ENCODE results near the gene SETD5. TPM values are rescaled to one million over a fixed set of nuclear protein-coding genes. Genes with fewer than 3 reads are reported as not detected.

Gene SETD5, protein sequence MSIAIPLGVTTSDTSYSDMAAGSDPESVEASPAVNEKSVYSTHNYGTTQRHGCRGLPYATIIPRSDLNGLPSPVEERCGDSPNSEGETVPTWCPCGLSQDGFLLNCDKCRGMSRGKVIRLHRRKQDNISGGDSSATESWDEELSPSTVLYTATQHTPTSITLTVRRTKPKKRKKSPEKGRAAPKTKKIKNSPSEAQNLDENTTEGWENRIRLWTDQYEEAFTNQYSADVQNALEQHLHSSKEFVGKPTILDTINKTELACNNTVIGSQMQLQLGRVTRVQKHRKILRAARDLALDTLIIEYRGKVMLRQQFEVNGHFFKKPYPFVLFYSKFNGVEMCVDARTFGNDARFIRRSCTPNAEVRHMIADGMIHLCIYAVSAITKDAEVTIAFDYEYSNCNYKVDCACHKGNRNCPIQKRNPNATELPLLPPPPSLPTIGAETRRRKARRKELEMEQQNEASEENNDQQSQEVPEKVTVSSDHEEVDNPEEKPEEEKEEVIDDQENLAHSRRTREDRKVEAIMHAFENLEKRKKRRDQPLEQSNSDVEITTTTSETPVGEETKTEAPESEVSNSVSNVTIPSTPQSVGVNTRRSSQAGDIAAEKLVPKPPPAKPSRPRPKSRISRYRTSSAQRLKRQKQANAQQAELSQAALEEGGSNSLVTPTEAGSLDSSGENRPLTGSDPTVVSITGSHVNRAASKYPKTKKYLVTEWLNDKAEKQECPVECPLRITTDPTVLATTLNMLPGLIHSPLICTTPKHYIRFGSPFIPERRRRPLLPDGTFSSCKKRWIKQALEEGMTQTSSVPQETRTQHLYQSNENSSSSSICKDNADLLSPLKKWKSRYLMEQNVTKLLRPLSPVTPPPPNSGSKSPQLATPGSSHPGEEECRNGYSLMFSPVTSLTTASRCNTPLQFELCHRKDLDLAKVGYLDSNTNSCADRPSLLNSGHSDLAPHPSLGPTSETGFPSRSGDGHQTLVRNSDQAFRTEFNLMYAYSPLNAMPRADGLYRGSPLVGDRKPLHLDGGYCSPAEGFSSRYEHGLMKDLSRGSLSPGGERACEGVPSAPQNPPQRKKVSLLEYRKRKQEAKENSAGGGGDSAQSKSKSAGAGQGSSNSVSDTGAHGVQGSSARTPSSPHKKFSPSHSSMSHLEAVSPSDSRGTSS (N-terminal part only)
- 100 to 1,000 TPM; 104 to 112 TPM for total RNA-seq

DNA sequence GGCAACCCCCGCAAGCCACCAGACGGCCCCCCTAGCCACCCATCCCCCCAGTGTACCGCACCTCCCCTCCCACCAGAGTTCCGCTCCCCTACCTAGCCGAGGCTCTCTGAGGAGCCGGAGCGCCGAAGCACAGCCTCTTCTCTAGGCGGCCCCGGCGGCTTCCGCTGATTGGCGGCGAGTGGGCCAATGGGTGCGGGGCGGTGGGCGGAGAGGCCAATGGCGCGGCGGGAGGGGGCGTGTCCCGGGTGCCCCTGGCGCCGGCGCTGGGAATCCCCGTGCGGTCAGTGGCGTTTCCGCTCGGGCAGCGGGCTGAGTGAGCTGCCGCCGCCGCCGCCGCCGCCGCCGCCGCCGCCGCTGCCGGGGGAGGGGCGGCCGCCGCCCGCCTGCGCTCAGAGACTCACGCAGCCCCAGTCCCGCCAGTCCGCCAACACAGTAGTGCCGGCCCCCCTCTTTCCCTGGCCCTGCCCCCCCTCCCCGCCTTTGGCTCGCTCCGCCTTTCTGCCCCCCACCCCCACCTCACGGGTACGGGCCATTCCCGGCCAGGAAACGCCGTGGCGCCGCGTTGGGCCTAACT lies at the start of gene SETD5:
SETD5 (plus strand) TSS at position 284 of the 574 bp plus-strand sequence. CDS start 31,324 bp downstream, outside the sequence.
- peak; percentile 100 for DNase-seq
- peak within 1 kb of the TSS; percentile 99 for H3K27ac Mint-ChIP-seq
- no peaks in the 10 kb centered on the region for H3K27me3 Mint-ChIP-seq
- H3K4me1 Mint-ChIP-seq = peaks cover 56% of the 10 kb centered on the region
- peak within 1 kb of the TSS; percentile 92 for H3K4me3 Mint-ChIP-seq
- peaks cover 49% of the 10 kb centered on the region for H3K36me3 Mint-ChIP-seq
- H3K9me3 Mint-ChIP-seq = no peaks in the 10 kb centered on the region

DNA sequence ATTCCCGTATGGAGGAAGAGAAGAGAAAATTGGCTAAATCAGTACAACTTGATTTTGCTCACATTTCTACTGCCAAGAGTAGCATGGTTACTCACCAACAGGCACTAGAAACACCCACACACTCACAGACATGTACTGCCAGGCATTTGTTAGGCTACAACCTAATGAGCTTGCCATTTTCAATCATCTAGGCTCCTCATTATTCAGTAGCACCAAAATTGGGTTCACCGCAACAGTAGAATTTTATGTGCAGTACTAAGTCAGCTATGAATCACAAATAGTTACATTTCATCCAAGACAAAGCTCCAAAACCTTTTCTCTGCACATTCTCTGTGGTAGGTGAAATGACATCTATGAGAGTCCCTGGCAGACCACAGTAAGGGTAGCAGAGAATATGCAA lies 49.5 kb upstream of the SETD5 start:
- H3K4me3 Mint-ChIP-seq = no peak overlapping the region
- no peak overlapping the region for H3K27ac Mint-ChIP-seq
- H3K27me3 Mint-ChIP-seq = no peaks in the 10 kb centered on the region
- DNase-seq = no peak
- H3K36me3 Mint-ChIP-seq = no peaks in the 10 kb centered on the region
- no peaks in the 10 kb centered on the region for H3K9me3 Mint-ChIP-seq
- H3K4me1 Mint-ChIP-seq = no peaks in the 10 kb centered on the region

DNA sequence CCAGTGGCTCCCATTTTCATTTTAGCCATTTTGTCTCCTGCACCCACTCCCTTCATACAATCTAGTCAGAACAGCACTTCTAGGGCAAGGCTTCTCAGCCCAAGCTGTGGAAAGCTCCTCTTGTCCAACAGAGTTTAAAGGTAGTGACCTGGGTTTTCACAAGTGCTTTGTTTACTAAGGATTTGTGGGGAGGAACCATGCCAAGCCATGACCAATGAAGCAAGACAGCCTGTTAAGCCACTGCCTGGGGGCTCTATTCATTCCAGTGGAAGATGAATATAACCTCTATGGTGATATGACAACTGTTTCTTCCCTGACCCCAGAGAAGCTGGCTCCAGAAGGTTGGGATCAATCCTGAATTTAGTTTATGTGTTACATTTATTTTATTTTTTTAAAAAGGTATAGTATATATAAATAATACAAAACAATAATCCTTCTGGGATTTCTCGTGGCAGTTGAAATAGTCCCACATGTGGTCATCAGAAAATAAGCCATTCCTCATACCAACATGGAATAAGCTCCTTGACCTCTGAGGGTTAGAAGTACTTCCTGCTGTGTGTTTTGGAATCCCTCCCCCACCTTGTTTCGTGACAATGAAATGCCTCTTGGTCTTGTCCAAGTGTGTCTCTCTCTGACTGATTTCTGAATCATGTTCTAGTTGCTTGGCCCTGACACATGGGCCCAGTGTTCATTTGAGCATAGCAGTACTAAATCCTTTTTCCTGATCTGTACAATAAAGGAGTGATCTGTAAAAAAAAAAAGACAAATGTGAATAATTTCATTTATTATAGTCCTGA lies 47.9 kb upstream of the SETD5 start:
- Mint-ChIP-seq H3K4me1 (peaks cover 4% of the 10 kb centered on the region), H3K4me3 (no peak overlapping the region), H3K36me3 (no peaks in the 10 kb centered on the region), H3K27ac (no peak overlapping the region), H3K27me3 (no peaks in the 10 kb centered on the region), H3K9me3 (no peaks in the 10 kb centered on the region)
- DNase-seq = no peak

- no peak for DNase-seq
- Mint-ChIP-seq H3K27ac (no peak overlapping the region), H3K4me3 (no peak overlapping the region), H3K9me3 (no peaks in the 10 kb centered on the region), H3K36me3 (no peaks in the 10 kb centered on the region), H3K27me3 (no peaks in the 10 kb centered on the region), H3K4me1 (peaks cover 10% of the 10 kb centered on the region)
Measured at GRCh38 chr3:9351709-9352126, 45.7 kb upstream of the SETD5 start.

GRCh38 chr3:9352917-9353752 lies 44.3 kb upstream of the SETD5 start:
- Mint-ChIP-seq H3K9me3 (no peaks in the 10 kb centered on the region), H3K27ac (no peak overlapping the region), H3K27me3 (no peaks in the 10 kb centered on the region), H3K36me3 (no peaks in the 10 kb centered on the region), H3K4me1 (peaks cover 10% of the 10 kb centered on the region), H3K4me3 (no peak overlapping the region)
- peak; percentile 30 for DNase-seq

GRCh38 chr3:9361691-9362388 lies 35.6 kb upstream of the SETD5 start:
- peak overlapping the region; percentile 99 for H3K27ac Mint-ChIP-seq
- H3K9me3 Mint-ChIP-seq = no peaks in the 10 kb centered on the region
- H3K4me3 Mint-ChIP-seq = peak overlapping the region; percentile 96
- no peaks in the 10 kb centered on the region for H3K27me3 Mint-ChIP-seq
- peaks cover 28% of the 10 kb centered on the region for H3K36me3 Mint-ChIP-seq
- no peak for DNase-seq
- H3K4me1 Mint-ChIP-seq = peaks cover 8% of the 10 kb centered on the region

GRCh38 chr3:9362731-9363530 lies 34.5 kb upstream of the SETD5 start, which contains the start of gene THUMPD3:
TSS of gene THUMPD3 (plus strand) at chr3:9363054. CDS start at chr3:9365069, 2,015 bp downstream.
- no peaks in the 10 kb centered on the region for H3K9me3 Mint-ChIP-seq
- no peaks in the 10 kb centered on the region for H3K27me3 Mint-ChIP-seq
- peak within 1 kb of the TSS; percentile 96 for H3K4me3 Mint-ChIP-seq
- H3K27ac Mint-ChIP-seq = peak within 1 kb of the TSS; percentile 99
- peak; percentile 95 for DNase-seq
- H3K4me1 Mint-ChIP-seq = peaks cover 8% of the 10 kb centered on the region
- peaks cover 28% of the 10 kb centered on the region for H3K36me3 Mint-ChIP-seq

DNA sequence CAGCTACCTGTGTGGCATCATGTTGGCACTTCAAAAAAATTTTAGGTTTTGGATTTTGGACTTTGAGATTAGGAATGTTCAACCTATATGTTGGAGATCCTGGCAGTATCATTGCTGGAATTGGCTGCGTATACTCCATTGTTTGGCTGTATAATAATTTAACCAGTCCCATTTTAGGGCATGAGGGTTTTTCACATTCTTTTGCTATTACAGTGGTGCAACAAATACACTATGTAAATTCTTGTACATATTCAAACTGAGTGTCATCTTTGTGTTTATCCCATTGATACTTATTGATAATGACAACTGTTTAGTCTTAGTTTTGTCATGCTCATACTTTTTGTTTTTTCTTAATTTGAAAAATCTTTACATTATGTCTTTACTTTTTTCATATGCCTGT lies 27.9 kb upstream of the SETD5 start:
- no peaks in the 10 kb centered on the region for H3K27me3 Mint-ChIP-seq
- H3K4me1 Mint-ChIP-seq = peaks cover 29% of the 10 kb centered on the region
- peaks cover 36% of the 10 kb centered on the region for H3K36me3 Mint-ChIP-seq
- H3K9me3 Mint-ChIP-seq = no peaks in the 10 kb centered on the region
- no peak overlapping the region for H3K27ac Mint-ChIP-seq
- H3K4me3 Mint-ChIP-seq = no peak overlapping the region
- DNase-seq = no peak

DNA sequence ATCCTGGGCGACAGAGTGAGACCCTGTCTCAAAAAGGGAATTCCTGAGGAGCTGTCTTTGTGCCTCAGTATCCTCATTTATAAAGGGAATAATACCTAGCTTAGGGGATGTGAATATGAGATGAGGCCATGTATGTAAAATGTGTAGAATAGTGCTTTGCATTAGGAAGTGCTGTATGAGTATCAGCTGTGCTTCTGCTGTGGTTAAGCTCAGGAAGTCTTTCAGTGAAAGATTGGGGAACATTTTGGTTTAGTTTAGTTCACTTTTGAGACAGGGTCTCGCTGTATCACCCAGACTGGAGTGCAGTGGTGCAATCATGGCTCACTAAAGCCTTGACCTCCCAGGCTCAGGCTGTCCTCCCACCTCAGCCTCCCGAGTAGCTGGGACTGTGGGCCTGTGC lies 23.9 kb upstream of the SETD5 start:
- Mint-ChIP-seq H3K9me3 (no peaks in the 10 kb centered on the region), H3K27ac (no peak overlapping the region), H3K27me3 (no peaks in the 10 kb centered on the region), H3K4me1 (peaks cover 46% of the 10 kb centered on the region), H3K36me3 (peaks cover 54% of the 10 kb centered on the region), H3K4me3 (no peak overlapping the region)
- DNase-seq = no peak

DNA sequence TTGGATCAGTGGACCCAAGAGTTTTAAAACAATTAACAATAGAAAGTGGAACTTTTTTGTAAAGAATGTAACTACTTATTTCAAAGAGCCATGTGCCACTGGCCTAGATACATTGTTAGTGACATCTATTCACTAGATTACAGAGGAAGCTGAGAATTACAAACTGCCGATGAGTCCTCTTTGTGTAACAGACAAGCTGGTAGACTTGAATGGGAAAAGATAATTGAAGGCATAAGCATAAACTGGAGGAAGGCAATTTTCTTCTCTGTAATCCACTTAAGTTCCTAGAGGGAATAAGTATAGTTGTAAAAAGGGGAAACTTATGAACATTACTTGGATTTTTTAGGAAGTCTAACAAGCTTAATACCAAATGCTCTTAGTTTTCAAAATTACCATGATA lies 19.4 kb upstream of the SETD5 start:
- Mint-ChIP-seq H3K4me3 (no peak overlapping the region), H3K27me3 (no peaks in the 10 kb centered on the region), H3K9me3 (no peaks in the 10 kb centered on the region), H3K4me1 (peaks cover 32% of the 10 kb centered on the region), H3K27ac (peak overlapping the region; percentile 19), H3K36me3 (peaks cover 39% of the 10 kb centered on the region)
- DNase-seq = no peak

DNA sequence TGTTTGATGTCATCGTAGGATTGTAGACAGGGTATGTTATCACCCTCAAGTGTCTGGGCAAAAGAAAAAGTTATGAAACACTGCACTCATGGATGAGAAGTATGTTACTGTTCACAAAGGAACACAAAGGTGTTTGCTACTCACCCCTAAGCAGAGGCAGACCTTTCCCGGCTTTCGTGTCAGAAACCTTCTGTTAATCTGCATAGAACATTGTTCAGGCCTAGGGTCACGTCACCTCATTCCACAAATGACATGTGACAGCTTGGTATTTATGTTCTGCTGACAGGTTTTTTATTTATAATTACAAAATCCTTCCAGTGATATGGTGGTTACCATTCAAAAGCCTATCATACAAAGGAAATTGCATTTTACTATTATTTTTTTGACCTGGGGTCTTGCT lies 18.1 kb upstream of the SETD5 start:
- Mint-ChIP-seq H3K27ac (no peak overlapping the region), H3K27me3 (no peaks in the 10 kb centered on the region), H3K4me3 (no peak overlapping the region), H3K4me1 (peaks cover 27% of the 10 kb centered on the region), H3K36me3 (peaks cover 42% of the 10 kb centered on the region), H3K9me3 (no peaks in the 10 kb centered on the region)
- no peak for DNase-seq

DNA sequence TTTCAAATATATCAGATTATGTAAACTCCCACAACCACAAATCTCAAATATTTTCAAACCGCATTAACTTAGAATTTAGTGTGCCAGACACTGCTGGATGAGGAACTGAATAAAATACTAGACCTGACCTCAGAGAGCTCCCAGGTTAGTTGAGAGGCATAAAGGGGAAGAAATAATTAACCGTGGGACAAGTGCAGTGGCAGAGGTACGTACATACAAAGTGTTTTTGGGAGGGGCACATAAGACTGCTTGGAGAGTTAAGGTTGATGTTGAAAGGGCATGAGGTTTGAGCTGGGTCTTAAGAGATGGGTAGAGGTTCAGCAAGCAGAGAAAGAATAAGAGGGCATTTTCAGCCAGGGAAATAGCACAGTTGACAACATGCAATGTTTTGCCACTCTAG lies 17.4 kb upstream of the SETD5 start:
- no peaks in the 10 kb centered on the region for H3K9me3 Mint-ChIP-seq
- no peaks in the 10 kb centered on the region for H3K27me3 Mint-ChIP-seq
- no peak for DNase-seq
- H3K4me3 Mint-ChIP-seq = no peak overlapping the region
- no peak overlapping the region for H3K27ac Mint-ChIP-seq
- H3K4me1 Mint-ChIP-seq = peaks cover 28% of the 10 kb centered on the region
- peaks cover 41% of the 10 kb centered on the region for H3K36me3 Mint-ChIP-seq
